IMR-90 (cell line): ENCODE data around the gene WNT10A. TPM values are rescaled to one million over a fixed set of nuclear protein-coding genes. Genes with fewer than 3 reads are reported as not detected.

Source experiments
- ATAC-seq: fragments of 200-7000 bp; cut with Tn5 transposase; 2 replicates; pipeline ENCODE4 v1.9.1; 2020; ENCODE audit warnings: low read depth, mild to moderate bottlenecking, moderate library complexity
- BruUV-seq: library from RNA; stranded (reverse); fragments of 400-500 nt; replicated peaks from 2 replicates; lab custom pipeline; 2021; lab: Mats Ljungman, UMichigan
- CTCF ChIA-PET: fragments of 300-600 bp; formaldehyde crosslinking; extraction: SDS; loops from one replicate; lab custom pipeline; 2021; ENCODE audit warnings: antibody characterized with exemption; lab: Yijun Ruan, JAX
- POLR2A ChIA-PET: fragments of 300-600 bp; sonication (Branson Sonifier 250); formaldehyde crosslinking; loops from one replicate; lab custom pipeline; 2022; ENCODE audit warnings: antibody characterized with exemption; ENCODE audit not compliant: unreplicated experiment; lab: Charles Lee
- DNase-seq: peaks from one replicate; pipeline ENCODE4 v3.0.0; 2013
- H2AFZ ChIP-seq: replicated peaks from 2 replicates; pipeline ENCODE3; 2013; ENCODE audit warnings: low read length, mild to moderate bottlenecking; ENCODE audit not compliant: poor library complexity
- H2AK5ac ChIP-seq: 2 replicates; pipeline ENCODE4 v1.6.1; 2013; ENCODE audit warnings: low read depth, low read length, inconsistent platforms
- H2AK9ac ChIP-seq: replicated peaks from 2 replicates; pipeline ENCODE3; 2013; ENCODE audit warnings: mild to moderate bottlenecking, low read depth, low read length, moderate library complexity; ENCODE audit not compliant: poor library complexity
- H2BK120ac ChIP-seq: 2 replicates; pipeline ENCODE4 v1.6.1; 2013; ENCODE audit warnings: low read depth, low read length, inconsistent platforms
- H2BK15ac ChIP-seq: 3 replicates; pipeline ENCODE4 v1.6.1; 2013; ENCODE audit warnings: low read depth, low read length, inconsistent platforms
- H2BK20ac ChIP-seq: 2 replicates; pipeline ENCODE4 v1.6.1; 2013; ENCODE audit warnings: low read depth, mild to moderate bottlenecking, inconsistent platforms, low read length, moderate library complexity
- H2BK5ac ChIP-seq: 2 replicates; pipeline ENCODE4 v1.6.1; 2013; ENCODE audit warnings: mild to moderate bottlenecking, low read depth, low read length, inconsistent platforms; ENCODE audit not compliant: poor library complexity, severe bottlenecking
- H3K14ac ChIP-seq: replicated peaks from 2 replicates; pipeline ENCODE4 v1.6.1; 2013; ENCODE audit warnings: low read depth, low read length, inconsistent platforms
- H3K18ac ChIP-seq: 2 replicates; pipeline ENCODE4 v1.6.1; 2013; ENCODE audit warnings: low read depth, low read length, control low read depth
- H3K23ac ChIP-seq: 2 replicates; pipeline ENCODE4 v1.6.1; 2013; ENCODE audit warnings: low read depth, low read length, inconsistent platforms
- H3K27ac ChIP-seq: 2 replicates; pipeline ENCODE4 v1.5.1; 2013; ENCODE audit warnings: mild to moderate bottlenecking, control low read depth, low read length; ENCODE audit not compliant: insufficient read depth
- H3K27me3 ChIP-seq: 2 replicates; pipeline ENCODE4 v1.6.1; 2013; ENCODE audit warnings: low read length; ENCODE audit not compliant: control insufficient read depth, insufficient read depth
- H3K36me3 ChIP-seq: 2 replicates; pipeline ENCODE4 v1.6.1; 2013; ENCODE audit warnings: low read length, mixed read lengths; ENCODE audit not compliant: control insufficient read depth, insufficient read depth
- H3K4ac ChIP-seq: 2 replicates; pipeline ENCODE4 v1.6.1; 2013; ENCODE audit warnings: low read depth, low read length, inconsistent platforms
- H3K4me1 ChIP-seq: 2 replicates; pipeline ENCODE4 v1.6.1; 2013; ENCODE audit warnings: low read length, mixed read lengths; ENCODE audit not compliant: control insufficient read depth, insufficient read depth
- H3K4me2 ChIP-seq: 2 replicates; pipeline ENCODE4 v1.6.1; 2013; ENCODE audit warnings: low read depth, mild to moderate bottlenecking, control low read depth, low read length, moderate library complexity
- H3K4me3 ChIP-seq: 2 replicates; pipeline ENCODE4 v1.5.1; 2013; ENCODE audit warnings: low read depth, mild to moderate bottlenecking, control low read depth, low read length, moderate library complexity; ENCODE audit not compliant: insufficient read depth
- H3K56ac ChIP-seq: 2 replicates; pipeline ENCODE4 v1.6.1; 2013; ENCODE audit warnings: low read length, inconsistent platforms; ENCODE audit not compliant: insufficient read depth; ENCODE audit errors: extremely low read depth
- H3K79me1 ChIP-seq, 2 experiments: 2 replicates each; pipeline ENCODE4 v1.6.1; 2013; ENCODE audit warnings: low read length in 2 of 2, inconsistent platforms in 1 of 2, low read depth in 1 of 2
- H3K9ac ChIP-seq: 2 replicates; pipeline ENCODE4 v1.6.1; 2013; ENCODE audit warnings: low read depth, low read length, control low read depth
- H3K9me1 ChIP-seq: 2 replicates; pipeline ENCODE4 v1.6.1; 2013; ENCODE audit warnings: low read length, inconsistent platforms; ENCODE audit not compliant: insufficient read depth
- H3K9me3 ChIP-seq: 2 replicates; pipeline ENCODE4 v1.6.1; 2013; ENCODE audit warnings: low read length; ENCODE audit not compliant: control insufficient read depth, insufficient read depth
- H4K20me1 ChIP-seq: 2 replicates; pipeline ENCODE4 v1.6.1; 2013; ENCODE audit warnings: low read length, inconsistent platforms; ENCODE audit not compliant: insufficient read depth
- H4K5ac ChIP-seq: 2 replicates; pipeline ENCODE4 v1.6.1; 2013; ENCODE audit warnings: mild to moderate bottlenecking, low read depth, low read length, control low read depth
- H4K8ac ChIP-seq, 2 experiments: 2 replicates each; pipeline ENCODE4 v1.6.1; 2013; ENCODE audit warnings: low read depth in 2 of 2, low read length in 2 of 2, control low read depth in 1 of 2, inconsistent platforms in 1 of 2
- H4K91ac ChIP-seq: 2 replicates; pipeline ENCODE4 v1.6.1; 2013; ENCODE audit warnings: low read depth, low read length, inconsistent platforms; ENCODE audit not compliant: insufficient read depth
- CEBPB ChIP-seq: IDR thresholded peaks from 2 replicates; pipeline ENCODE4 v1.6.1; 2012; ENCODE audit warnings: low read depth, low read length, improper control_type of control experiment
- CHD1 ChIP-seq: IDR thresholded peaks from 2 replicates; pipeline ENCODE4 v1.6.1; 2012; ENCODE audit warnings: low read depth, low read length, improper control_type of control experiment
- CTCF ChIP-seq: conservative IDR thresholded peaks from 2 replicates; pipeline ENCODE4 v1.5.1; 2012; ENCODE audit warnings: mild to moderate bottlenecking, low read depth, low read length, improper control_type of control experiment
- ELK1 ChIP-seq: fragments of 150-350 bp; IDR thresholded peaks from 2 replicates; pipeline ENCODE4 v1.6.1; 2016; ENCODE audit warnings: low read depth, mild to moderate bottlenecking, low read length, moderate library complexity, borderline replicate concordance
- FOS ChIP-seq: fragments of 150-350 bp; IDR thresholded peaks from 2 replicates; pipeline ENCODE4 v1.6.1; 2016; ENCODE audit warnings: low read depth, low read length
- NFE2L2 ChIP-seq: fragments of 150-350 bp; IDR thresholded peaks from 2 replicates; pipeline ENCODE4 v1.6.1; 2016; ENCODE audit warnings: low read depth, mild to moderate bottlenecking, low read length
- RCOR1 ChIP-seq: IDR thresholded peaks from 2 replicates; pipeline ENCODE4 v1.6.1; 2012; ENCODE audit warnings: mild to moderate bottlenecking, low read length, improper control_type of control experiment; ENCODE audit not compliant: insufficient replicate concordance
- RFX5 ChIP-seq: IDR thresholded peaks from 2 replicates; pipeline ENCODE4 v1.8.0; 2012; ENCODE audit warnings: low read depth, mild to moderate bottlenecking, low read length, moderate library complexity
- SMC3 ChIP-seq: fragments of 150-350 bp; IDR thresholded peaks from 2 replicates; pipeline ENCODE4 v1.6.1; 2016; ENCODE audit warnings: low read depth, mild to moderate bottlenecking, antibody characterized with exemption, low read length, moderate library complexity
- WGBS, 2 experiments: methylation state at CpG; one replicate each; pipeline versions ENCODE4 v1.1.5 to v1.1.7; 2013; ENCODE audit warnings: missing lambda C conversion rate in 2 of 2; ENCODE audit not compliant: insufficient read length in 1 of 2; ENCODE audit errors: extremely low coverage in 2 of 2; 5-methylcytosine and 5-hydroxymethylcytosine counted together
- dilution Hi-C: fragments of 300-500 bp; cut with HindIII; formaldehyde crosslinking; loops from one replicate; pipeline ENCODE4 v1.14.3; 2018; ENCODE audit warnings: low sequenced_read_pairs; ENCODE audit not compliant: unreplicated experiment
- in situ Hi-C: fragments of 300-500 bp; cut with MboI; formaldehyde crosslinking; loops from 3 replicates; pipeline ENCODE4 v1.14.3; 2019; ENCODE audit warnings: low sequenced_read_pairs, inconsistent platforms, mixed read lengths
- intact Hi-C: fragments of 100-400 bp; cut with micrococcal nuclease; formaldehyde crosslinking; loops from 2 replicates; pipeline ENCODE4 v1.10.0; 2022
- polyA plus RNA-seq, 3 experiments: library from polyadenylated mRNA; depleted of rRNA; stranded (reverse); fragments of >200 nt; gene quantifications; 2 replicates each; pipeline ENCODE4 v1.2.3, GENCODE V29; 2012; ENCODE audit warnings: low replicate concordance in 1 of 3
- total RNA-seq: library from RNA; depleted of rRNA; stranded (reverse); fragments of >200 nt; gene quantifications from 2 replicates; pipeline ENCODE4 v1.2.3, GENCODE V29; 2012
- TF ChIP-seq, protein P1 (sequence below): fragments of 150-350 bp; IDR thresholded peaks from 2 replicates; pipeline ENCODE4 v1.6.1; 2017; ENCODE audit warnings: mild to moderate bottlenecking, antibody characterized with exemption, low read length, low read depth

WNT10A gene
- total and polyA plus RNA-seq, 2 of the 4 experiments (the other 2 are of a cell fraction): not detected

- no peak for TF ChIP-seq RFX5
Observed at GRCh38 chr2:218893349-218894150, 12.9 kb downstream of the WNT10A start (continued).

GRCh38 chr2:218894151-218894879 is 13.7 kb downstream of the WNT10A start:
- Histone ChIP-seq H4K20me1 (no peaks in the 10 kb centered on the region), H4K91ac (no peak overlapping the region), H3K14ac (no peak overlapping the region), H3K9me1 (no peaks in the 10 kb centered on the region), H2AFZ (no peak overlapping the region), H2BK120ac (no peak overlapping the region), H4K5ac (no peak overlapping the region), H2AK9ac (no peak overlapping the region), H3K79me1 (no peaks in the 10 kb centered on the region), H3K4ac (no peak overlapping the region), H3K27me3 (peaks cover 88% of the 10 kb centered on the region), H3K23ac (no peak overlapping the region), H2BK5ac (no peak overlapping the region), H3K4me1 (peaks cover 7% of the 10 kb centered on the region; the same call in 1 of the 2 replicates), H2AK5ac (no peak overlapping the region), H3K56ac (no peak overlapping the region), H3K4me3 (no peak overlapping the region), H3K4me2 (no peak overlapping the region), H4K8ac (no peak overlapping the region), H3K36me3 (no peaks in the 10 kb centered on the region), H3K9ac (no peak overlapping the region), H2BK20ac (no peak overlapping the region), H3K9me3 (no peaks in the 10 kb centered on the region; the same call in 1 of the 2 replicates), H2BK15ac (no peak overlapping the region), H3K18ac (no peak overlapping the region), H3K27ac (no peak overlapping the region)
- ChIA-PET CTCF (interaction anchor here (1.4 kb wide), 1 partner anchor 18 kb away, joined by 4 read pairs; no protein-coding TSS in a partner anchor), POLR2A (no interaction called here)
- DNase-seq (no peak), ATAC-seq (no peak)
- in situ Hi-C loops (no loop called here), intact Hi-C loops (no loop called here), dilution Hi-C loops (no loop called here)
- WGBS, 2 experiments: 40% methylated on average over 7 of the region's 12 CpGs; no CpG with 5 or more reads in 1 of the 2 experiments
- BruUV-seq: no TSS peak
- no peak for TF ChIP-seq CHD1
- TF ChIP-seq RCOR1: no peak
- no peak for TF ChIP-seq ELK1
- TF ChIP-seq NFE2L2: no peak
- no peak for TF ChIP-seq RFX5
- TF ChIP-seq CTCF: no peak
- no peak for TF ChIP-seq SMC3
- TF ChIP-seq CEBPB: no peak
- TF ChIP-seq FOS: no peak
- TF ChIP-seq, protein P1, sequence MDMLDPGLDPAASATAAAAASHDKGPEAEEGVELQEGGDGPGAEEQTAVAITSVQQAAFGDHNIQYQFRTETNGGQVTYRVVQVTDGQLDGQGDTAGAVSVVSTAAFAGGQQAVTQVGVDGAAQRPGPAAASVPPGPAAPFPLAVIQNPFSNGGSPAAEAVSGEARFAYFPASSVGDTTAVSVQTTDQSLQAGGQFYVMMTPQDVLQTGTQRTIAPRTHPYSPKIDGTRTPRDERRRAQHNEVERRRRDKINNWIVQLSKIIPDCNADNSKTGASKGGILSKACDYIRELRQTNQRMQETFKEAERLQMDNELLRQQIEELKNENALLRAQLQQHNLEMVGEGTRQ: no peak
